NCI-H1092 (cell line): ENCODE data around the gene PRDM1.
"Not testable (repeated sequence)": the region's sequence is repeated elsewhere in the genome, so short reads cannot be mapped to it uniquely, and the experiment has no call there.

Experiments
- DNase-seq: peaks from one replicate; lab custom pipeline; 2025; lab: John Stamatoyannopoulos, UW

PRDM1 gene

GRCh38 chr6:106138151-106138550, 52.0 kb downstream of the PRDM1 start:
- DNase-seq: no peak

- DNase-seq: no peak
These were observed 55.5 kb downstream of the PRDM1 start for GRCh38 chr6:106141441-106142237.

- DNase-seq: no peak
These were observed 56.8 kb downstream of the PRDM1 start for GRCh38 chr6:106142876-106143431.

GRCh38 chr6:106143665-106144064, 57.5 kb downstream of the PRDM1 start:
- DNase-seq: no peak

- DNase-seq: no peak
These were observed 59.0 kb downstream of the PRDM1 start for GRCh38 chr6:106145144-106145543.

GRCh38 chr6:106145741-106146227, 59.6 kb downstream of the PRDM1 start:
- DNase-seq: no peak

GRCh38 chr6:106146852-106147351, 60.8 kb downstream of the PRDM1 start:
- DNase-seq: no peak

GRCh38 chr6:106147476-106147875, 61.3 kb downstream of the PRDM1 start:
- no peak for DNase-seq

- no peak for DNase-seq
These were observed 63.4 kb downstream of the PRDM1 start for GRCh38 chr6:106149472-106150069.

GRCh38 chr6:106152476-106152875, 66.3 kb downstream of the PRDM1 start:
- DNase-seq: not testable (repeated sequence)

- no peak for DNase-seq
These were observed 66.8 kb downstream of the PRDM1 start for GRCh38 chr6:106152952-106153351.

GRCh38 chr6:106154326-106154725, 68.2 kb downstream of the PRDM1 start:
- no peak for DNase-seq

GRCh38 chr6:106155219-106155830, 69.2 kb downstream of the PRDM1 start:
- DNase-seq: no peak

- DNase-seq: no peak
These were observed 70.3 kb downstream of the PRDM1 start for GRCh38 chr6:106156413-106156812.

- DNase-seq: no peak
These were observed 70.7 kb downstream of the PRDM1 start for GRCh38 chr6:106156863-106157262.

GRCh38 chr6:106158816-106159215, 72.7 kb downstream of the PRDM1 start:
- no peak for DNase-seq
